DMS53 (cell line): Measurements from ENCODE around the gene RUNX1.
"Not testable (repeated sequence)": the region's sequence is repeated elsewhere in the genome, so short reads cannot be mapped to it uniquely, and the experiment has no call there.

ENCODE experiments used
- DNase-seq: peaks from one replicate; lab custom pipeline; 2025; lab: John Stamatoyannopoulos, UW

RUNX1 gene

DNA sequence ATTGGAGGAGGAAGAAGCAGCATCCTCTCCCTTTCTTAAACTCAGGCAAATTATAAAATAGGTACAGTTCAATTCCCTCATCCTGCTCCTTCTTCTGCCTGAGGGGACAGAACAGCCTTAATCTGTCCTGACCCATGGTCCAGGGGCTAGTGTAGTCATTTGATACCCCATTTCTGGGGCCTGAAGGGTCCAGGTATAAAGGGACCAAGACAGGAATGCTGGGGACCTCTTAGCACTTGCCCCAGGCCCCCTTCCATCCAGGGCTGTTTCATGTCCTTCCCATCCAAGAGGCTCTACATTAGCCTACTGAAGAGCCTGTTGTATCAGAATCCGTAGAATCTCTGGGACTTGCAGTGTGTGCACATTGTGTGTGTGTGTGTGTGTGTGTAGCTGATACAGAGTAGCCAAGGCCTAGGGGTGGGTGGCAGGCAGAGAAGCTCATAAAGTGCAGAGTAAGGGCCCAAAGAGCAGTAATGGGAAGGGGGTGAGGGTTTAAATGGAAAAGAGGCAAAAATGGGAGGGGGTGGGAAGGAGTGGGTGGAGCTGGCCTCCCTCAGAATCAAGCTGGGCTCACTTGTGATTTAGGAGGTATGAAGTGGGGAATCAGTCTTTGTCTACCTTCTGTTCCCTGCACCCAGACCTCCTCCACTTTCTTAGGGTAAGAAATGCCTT is 32.4 kb downstream of the RUNX1 start:
- no peak for DNase-seq

DNA sequence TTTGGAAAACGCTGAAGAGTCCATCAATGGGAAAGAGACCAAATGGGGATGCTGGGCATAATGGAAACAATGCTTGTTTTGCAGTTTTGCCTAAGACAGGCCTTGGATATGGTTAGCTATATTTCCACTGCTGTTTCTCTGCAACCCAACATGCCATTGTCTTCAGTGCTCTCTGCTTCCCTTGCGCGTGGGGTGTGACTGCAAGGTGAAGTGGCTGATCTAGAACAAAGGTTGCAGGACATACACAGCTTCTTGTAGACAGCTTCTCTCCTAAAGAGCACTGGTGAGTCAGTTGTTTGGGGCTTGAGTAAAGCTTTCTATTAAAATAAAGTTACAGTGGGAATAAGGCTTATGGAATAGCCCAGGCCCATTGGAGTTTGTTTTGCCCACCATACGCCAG is 33.0 kb downstream of the RUNX1 start:
- DNase-seq: peak; percentile 16

GRCh38 chr21:35015435-35016024 is 33.6 kb downstream of the RUNX1 start:
- DNase-seq: peak; percentile 65

DNA sequence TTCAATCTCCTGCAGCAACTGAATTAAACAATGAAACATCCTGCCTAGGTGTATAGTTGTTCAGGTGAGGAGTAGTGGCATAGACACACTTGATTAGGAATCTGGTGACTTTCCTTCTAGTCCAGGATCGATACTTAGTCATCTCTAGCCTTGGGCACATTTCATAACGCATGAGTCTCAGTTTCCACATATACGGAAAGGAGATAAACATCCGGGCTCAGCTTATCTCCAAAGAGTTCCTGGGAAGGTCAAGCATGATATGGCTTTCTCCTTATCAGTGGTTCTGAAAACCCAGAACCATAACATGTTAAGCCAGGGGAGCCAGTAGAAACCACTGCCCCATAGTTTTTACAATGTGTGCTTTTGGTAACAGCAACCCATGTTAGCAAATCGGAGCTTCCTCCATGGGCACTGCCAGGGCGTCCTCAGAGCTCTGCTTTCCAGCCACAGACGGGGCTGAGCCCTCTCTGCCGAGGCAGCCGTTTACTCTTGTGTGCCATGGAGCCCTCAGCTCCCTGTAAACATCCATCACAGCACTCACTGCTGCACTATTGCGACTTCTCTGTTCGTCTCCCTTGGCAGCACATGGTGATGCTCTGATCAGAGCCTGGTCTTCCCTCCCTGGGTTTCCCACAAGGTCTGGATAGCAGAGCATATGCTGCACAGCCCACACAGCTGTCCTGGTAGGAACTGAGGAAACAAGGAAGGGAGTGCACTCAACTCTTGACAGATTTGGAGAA is 34.6 kb downstream of the RUNX1 start:
- DNase-seq: no peak

- peak; percentile 72 for DNase-seq
Measured at GRCh38 chr21:35011681-35012080, 37.4 kb downstream of the RUNX1 start.

DNA sequence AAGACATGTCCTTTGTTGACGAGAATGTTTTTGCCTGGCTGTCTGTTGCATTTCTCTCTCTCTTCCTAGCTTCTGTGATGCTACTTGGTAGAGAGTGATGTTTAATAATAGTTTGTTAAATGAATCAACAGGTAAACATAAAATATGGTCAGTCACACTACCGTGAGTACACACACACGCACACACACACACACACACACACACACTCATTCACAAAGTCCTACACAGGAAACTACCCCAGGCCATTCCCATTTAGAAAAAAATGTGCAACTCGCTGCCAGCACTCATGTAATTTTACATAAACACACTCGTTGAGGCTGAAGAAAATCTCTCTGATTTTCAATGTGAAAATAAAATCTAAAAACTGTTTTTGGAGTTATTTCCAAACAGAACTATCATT is 38.7 kb downstream of the RUNX1 start:
- peak; percentile 4 for DNase-seq

DNA sequence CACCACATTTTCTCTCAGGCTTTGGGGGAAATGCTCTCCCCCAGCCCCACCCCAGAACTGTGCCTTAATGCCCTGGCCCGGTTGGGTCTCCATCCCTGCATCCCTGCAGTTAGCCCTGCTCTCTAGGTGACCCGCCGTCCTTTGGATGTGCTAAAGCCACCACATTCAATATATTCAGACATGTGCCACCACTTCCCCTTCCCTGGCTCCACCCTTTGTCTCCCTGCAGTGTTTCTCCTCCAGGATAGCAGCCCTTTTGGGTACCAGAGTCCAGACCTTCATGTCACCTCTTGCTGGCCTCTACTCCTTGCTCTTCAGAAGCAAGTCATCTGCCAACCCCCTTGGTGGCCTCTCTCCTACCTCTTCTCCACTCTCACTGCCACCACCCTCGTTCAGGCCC is 41.8 kb downstream of the RUNX1 start:
- no peak for DNase-seq

- DNase-seq: no peak
Measured at GRCh38 chr21:35006771-35007170, 42.3 kb downstream of the RUNX1 start.

- DNase-seq: no peak
Measured at GRCh38 chr21:35006248-35006647, 42.9 kb downstream of the RUNX1 start.

DNA sequence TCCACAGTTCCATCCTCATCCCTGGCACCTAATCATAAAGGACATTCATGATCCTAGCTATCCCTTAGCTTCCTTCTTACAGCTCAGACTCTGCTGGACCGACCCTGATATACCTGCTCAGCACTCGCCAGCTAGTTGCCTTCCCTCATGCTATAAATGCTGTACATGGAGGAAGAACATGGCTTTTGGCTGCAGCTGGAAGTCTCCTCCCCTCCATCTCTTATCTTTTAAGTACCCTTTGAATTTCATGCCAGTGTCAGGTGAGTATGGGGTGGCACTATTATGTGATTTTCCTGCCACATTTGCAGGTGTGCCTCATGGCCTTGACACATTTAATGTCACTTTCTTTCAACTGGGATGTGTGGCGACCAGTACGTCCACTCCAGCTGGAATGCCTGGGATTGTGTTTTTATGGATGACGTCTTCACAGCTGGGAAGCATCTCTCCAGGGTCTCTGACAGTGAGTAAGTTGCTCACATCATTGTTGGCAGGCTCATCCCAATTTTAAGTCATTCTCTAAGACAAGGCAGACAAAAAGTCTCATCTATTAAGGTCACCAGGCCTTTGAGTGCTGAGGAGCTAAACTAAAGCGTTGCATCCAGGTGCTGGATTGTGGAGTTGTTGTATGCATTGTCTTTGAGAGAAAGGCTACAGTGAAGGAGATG is 43.4 kb downstream of the RUNX1 start:
- DNase-seq: no peak

- DNase-seq: no peak
Measured at GRCh38 chr21:35005077-35005476, 44.0 kb downstream of the RUNX1 start.

DNA sequence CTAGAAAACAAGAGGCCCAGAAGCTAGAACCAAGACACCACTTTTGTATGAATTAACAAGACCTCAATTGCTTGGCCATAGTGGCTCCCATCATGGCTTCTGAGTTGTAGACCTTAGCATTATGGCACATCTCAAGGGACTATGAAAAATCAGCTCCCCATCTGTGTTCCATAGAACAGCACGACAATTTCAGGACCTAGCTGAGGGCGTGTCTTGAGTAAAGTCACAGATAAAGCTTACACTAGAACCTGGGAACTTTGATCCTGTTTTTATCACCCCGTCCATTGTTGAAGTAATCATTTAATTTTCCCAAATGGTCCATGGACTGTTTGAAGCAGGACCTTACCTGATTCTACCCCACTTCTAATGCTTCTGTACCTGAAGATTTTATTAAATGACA is 44.8 kb downstream of the RUNX1 start:
- no peak for DNase-seq

GRCh38 chr21:35002879-35003722 is 46.0 kb downstream of the RUNX1 start:
- no peak for DNase-seq

DNA sequence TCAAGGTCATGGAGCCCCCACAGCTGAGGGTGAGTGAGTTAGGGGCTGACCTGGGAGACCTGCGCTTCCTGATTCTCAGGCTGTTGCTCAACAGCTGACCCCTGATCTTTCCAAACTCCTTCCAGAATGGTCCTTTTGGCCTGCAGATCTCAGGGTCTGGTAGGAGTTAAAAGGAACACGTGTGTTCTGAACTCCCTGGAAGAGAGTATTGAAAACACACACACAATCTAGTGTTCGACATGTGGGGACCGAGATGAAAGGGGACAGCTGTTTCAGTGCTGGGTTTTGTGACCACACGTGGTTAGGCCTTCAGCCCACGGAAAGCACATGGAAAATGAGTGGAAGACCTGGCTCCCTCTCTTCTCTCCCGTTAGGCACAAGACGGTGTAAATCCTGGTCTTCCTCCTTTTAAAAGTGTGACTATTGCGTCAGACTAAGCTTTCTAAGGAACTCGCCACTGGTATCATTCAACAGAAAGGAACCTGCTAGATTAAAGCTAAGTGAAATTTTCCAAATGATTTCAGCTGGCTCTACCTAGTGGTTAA is 49.6 kb downstream of the RUNX1 start:
- DNase-seq: no peak

- no peak for DNase-seq
Measured at GRCh38 chr21:34998176-34998575, 50.9 kb downstream of the RUNX1 start.

- no peak for DNase-seq
Measured at GRCh38 chr21:34997294-34997693, 51.8 kb downstream of the RUNX1 start.

GRCh38 chr21:34996304-34997101 is 52.6 kb downstream of the RUNX1 start:
- no peak for DNase-seq

GRCh38 chr21:34995979-34996303 is 53.2 kb downstream of the RUNX1 start:
- no peak for DNase-seq

DNA sequence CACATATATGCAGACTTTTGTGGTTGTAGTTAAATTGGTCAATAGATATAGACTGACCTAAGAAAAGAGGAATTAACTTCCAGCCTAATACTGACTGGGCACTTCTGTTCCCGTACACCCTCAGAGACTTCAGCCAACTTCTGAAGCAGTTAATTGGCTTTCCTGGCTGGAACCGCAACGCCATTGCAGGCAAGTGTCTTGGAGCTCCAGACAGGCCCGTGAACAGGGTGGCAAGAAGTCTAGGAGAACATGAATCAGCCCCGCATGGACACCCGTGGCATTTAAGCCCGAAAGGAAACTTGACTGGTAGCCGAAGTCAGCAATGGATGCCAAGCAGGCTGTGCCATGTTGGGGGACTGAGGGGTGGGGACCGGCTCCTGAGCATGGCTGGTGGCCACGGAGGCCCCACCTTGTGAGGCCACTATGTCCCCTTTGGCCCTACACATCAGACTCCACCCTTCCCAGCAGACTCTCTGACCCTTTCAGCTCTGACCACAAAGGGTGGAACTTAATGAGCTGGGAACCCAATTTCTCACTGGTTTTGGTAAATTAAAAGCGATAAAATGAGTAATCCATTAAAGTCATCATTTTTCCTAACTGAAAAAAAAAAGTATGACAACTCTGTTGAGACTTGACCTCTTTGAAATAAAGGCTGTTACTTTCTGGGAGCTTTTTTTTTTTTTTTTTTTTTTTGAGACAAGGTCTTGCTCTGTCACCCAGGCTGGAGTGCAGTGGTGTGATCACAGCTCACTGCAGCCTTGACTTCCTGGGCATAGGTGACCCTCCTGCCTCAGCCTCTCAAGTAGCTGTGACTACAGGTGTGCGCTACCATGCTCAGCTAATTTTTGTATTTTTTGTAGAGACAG is 54.1 kb downstream of the RUNX1 start:
- no peak for DNase-seq

DNA sequence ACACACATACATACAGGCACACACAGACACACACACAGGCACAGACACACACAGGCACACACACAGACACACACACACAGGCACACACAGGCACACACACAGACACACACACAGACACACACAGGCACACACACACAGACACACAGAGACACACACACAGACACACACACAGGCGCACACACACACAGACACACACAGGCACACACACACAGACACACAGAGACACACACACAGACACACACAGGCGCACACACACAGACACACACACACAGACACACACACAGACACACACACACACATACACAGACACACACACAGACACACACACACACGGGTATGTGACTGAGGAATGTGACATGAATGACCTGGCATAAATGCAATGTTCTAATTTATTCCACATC is 55.6 kb downstream of the RUNX1 start:
- DNase-seq: not testable (repeated sequence)
